Skin of body (tissue), 2 donors: ENCODE data around the gene MTUS2. TPM values are rescaled to one million over a fixed set of nuclear protein-coding genes. Genes with fewer than 3 reads are reported as not detected.

Experiments used
- DNase-seq: peaks from one replicate; lab custom pipeline; 2025; lab: John Stamatoyannopoulos, UW
- total RNA-seq: library from RNA; depleted of rRNA; stranded (reverse); fragments of >200 nt; gene quantifications from one replicate; pipeline ENCODE4 v1.2.3, GENCODE V29; 2014

The MTUS2 gene
- total RNA-seq, 1 donor from 2014 or later: 1.2 TPM

- no peak for DNase-seq
Observed at GRCh38 chr13:29479716-29480492, 659.8 kb downstream of the MTUS2 start.

- no peak for DNase-seq
Observed at GRCh38 chr13:29480893-29481525, 660.9 kb downstream of the MTUS2 start.

GRCh38 chr13:29481603-29482002, 661.5 kb downstream of the MTUS2 start:
- no peak for DNase-seq

- DNase-seq: no peak
Observed at GRCh38 chr13:29482504-29482903, 662.4 kb downstream of the MTUS2 start.

- no peak for DNase-seq
Observed at GRCh38 chr13:29483211-29483610, 663.1 kb downstream of the MTUS2 start.

DNA sequence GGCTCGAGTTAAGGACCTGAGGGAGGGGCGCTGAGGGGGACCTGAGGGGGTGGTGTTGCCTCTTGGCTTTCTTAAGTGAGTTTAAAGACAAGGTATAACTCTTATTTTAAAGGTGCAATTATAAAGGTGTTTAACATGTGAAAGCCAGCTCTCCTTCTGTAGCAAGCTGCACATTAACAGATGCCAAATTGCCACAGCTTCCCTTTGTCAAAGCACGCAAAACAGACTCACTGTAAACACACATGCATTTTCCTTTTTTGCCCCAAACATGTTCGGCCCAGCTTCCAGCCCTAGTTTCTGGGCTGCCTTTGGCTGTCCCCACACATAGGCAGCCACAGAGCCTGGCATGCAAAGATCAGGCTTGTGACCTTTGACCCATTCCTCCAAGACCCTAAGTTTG, 663.5 kb downstream of the MTUS2 start:
- DNase-seq: no peak

- DNase-seq: no peak
Observed at GRCh38 chr13:29484236-29484635, 664.1 kb downstream of the MTUS2 start.

- DNase-seq: no peak
Observed at GRCh38 chr13:29484796-29485195, 664.7 kb downstream of the MTUS2 start.

GRCh38 chr13:29486551-29486950, 666.4 kb downstream of the MTUS2 start:
- no peak for DNase-seq

DNA sequence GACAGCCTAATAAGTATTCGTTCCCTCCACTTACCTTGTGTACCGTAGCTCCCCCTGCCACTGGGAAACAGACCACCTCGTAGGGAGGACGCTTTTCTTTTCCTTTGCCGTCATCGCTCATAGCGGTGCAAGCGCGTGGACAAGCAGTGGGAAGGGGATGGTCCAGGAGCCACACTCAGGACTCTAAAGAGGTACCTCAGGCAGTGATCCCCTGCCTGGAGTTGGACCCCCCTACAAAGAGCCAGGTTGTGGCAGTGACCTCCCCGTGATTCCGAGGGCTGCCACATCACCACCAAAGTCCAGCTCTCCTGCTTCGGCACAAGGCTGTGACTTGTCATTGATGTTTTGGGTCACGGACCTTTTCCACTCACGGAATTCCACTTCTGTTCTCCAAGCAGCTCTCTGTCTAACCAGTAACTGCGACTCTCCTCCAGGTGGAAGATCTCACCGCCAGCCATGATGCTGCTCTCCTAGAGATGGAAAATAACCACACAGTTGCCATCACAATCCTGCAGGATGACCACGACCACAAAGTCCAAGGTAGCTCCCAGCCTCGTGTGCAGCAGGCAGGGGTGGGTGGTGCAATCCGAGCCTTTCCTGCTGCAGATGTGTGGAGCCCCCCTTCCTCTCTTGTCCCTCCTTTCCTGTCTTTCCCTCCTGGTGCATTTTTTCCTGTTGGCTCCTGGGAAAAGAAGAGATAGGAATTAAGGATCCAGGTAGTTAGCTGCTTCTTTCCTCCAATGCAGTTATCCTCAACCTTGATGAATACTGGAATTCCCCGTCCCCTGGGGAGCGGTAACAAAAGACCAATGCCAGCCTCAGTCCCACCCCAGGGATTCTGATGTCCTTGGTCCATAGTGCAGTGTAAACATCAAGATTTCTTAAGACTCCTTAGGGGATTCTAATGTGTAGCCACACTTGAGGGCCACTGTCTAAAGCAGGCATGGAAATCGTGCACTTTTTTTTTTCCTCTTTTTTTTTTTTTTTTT, 667.6 kb downstream of the MTUS2 start:
- no peak for DNase-seq

GRCh38 chr13:29489650-29490560, 669.8 kb downstream of the MTUS2 start:
- no peak for DNase-seq

DNA sequence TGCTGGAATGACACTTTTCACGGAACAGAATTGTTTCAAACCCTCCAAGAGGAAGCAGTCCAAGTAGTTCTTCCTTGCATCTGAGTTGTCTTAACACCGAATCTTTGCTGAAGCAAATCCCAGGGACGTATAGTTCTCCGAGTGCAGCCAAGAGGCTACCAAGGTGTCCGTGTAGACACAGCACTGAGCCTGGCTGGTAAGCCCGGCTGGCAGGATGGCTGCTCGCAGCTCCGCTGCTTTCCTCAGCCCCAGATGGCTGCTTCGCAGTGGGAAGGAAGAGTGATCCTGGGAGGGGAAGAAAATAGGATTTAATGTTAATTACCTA, 670.4 kb downstream of the MTUS2 start:
- no peak for DNase-seq

DNA sequence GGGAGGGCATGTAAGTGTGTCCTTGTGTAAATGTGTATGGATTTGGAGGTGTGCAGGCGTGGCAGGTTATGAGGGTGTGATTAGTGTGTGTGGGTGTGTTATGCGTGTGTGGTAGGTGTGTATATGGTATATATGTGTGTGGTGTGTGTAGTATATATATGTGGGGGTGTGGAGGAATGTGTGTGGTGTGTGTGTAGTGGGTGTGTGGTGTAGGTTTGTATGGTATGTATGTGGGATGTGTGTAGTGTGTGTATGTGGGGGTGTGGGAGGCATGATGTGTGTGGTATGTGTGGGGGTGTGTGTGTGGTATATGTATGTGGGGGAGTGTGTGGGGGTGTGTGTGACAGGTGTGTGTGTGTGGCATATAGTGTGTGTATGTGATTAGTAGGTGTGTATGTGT, 671.1 kb downstream of the MTUS2 start:
- DNase-seq: no peak

DNA sequence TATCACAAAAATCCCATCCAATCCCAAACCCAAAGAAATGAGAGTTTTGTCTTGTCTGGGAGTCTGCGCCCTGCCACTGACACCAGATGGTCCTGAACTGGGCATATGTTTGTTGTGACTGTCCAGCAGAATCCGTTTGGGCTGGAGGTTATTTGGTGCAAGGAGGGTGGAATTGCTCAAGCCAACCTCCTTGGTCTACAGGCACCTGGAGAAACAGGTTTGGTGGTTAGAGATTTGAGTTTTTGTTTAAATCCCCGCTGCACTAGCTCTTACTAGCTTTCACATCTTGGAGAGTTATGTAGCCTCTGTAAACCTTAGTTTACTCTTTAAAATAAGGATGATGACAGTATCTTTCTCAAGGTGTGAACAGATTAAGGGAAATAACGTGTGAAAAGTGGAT, 673.7 kb downstream of the MTUS2 start:
- no peak for DNase-seq

DNA sequence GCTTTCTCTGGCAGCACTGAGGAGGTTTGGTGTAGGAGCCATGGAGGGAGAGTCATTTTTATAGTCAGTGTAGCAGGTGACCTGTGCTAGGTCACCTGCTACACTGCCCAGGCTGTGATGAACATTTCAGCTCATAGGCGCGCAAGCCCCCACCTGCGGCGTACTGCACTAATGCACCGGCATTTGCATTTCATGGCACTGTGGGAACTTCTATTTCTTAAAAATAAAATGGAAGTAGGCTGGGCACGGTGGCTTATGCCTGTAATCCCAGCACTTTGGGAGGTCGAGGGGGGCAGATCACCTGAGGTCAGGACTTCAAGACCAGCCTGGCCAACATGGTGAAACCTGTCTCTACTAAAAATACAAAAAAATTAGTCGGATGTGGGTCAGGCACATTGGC, 674.4 kb downstream of the MTUS2 start:
- DNase-seq: no peak

GRCh38 chr13:29496241-29496712, 676.1 kb downstream of the MTUS2 start:
- no peak for DNase-seq

- DNase-seq: peak; percentile 73
Observed at GRCh38 chr13:29497137-29497654, 677.1 kb downstream of the MTUS2 start.

- DNase-seq: no peak
Observed at GRCh38 chr13:29498426-29499040, 678.4 kb downstream of the MTUS2 start.

- no peak for DNase-seq
Observed at GRCh38 chr13:29499506-29500165, 679.5 kb downstream of the MTUS2 start.

DNA sequence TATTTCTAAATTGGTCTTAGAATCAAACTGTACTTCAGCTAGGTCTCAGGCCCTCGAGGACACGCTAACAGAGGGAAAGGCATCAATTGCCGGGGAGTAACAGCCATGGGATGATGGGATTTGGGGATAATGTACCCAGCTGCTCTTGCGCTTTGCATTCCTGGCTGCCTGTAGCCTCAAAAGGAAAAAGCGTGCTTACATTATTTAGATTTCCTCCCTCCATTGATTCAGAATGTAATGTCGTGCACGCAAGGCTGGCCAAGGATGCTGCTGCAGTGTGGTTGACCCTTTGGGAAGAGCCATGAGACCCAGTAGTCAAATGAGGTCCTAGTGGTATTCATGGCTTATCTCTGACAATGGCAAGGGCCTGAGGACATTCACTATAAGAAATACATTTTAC, 680.2 kb downstream of the MTUS2 start:
- no peak for DNase-seq
